Osteoblast (primary cell): ENCODE measurements around the gene CMSS1. TPM values are rescaled to one million over a fixed set of nuclear protein-coding genes. Genes with fewer than 3 reads are reported as not detected.

Source experiments
- DNase-seq: peaks from one replicate; pipeline ENCODE4 v3.0.0; 2011; ENCODE audit warnings: low spot score, mixed read lengths; ENCODE audit not compliant: insufficient read length; ENCODE audit errors: missing footprints
- H2AFZ ChIP-seq: 2 replicates; pipeline ENCODE4 v1.6.0; 2011; ENCODE audit warnings: mild to moderate bottlenecking, low read length
- H3K27ac ChIP-seq: 2 replicates; pipeline ENCODE4 v1.5.1; 2011; ENCODE audit warnings: mild to moderate bottlenecking, low read depth, low read length, moderate library complexity
- H3K27me3 ChIP-seq: 2 replicates; pipeline ENCODE4 v1.6.0; 2012; ENCODE audit warnings: mild to moderate bottlenecking, control low read depth, inconsistent platforms, low read length, moderate library complexity; ENCODE audit not compliant: insufficient read depth
- H3K36me3 ChIP-seq: 2 replicates; pipeline ENCODE4 v1.5.1; 2011; ENCODE audit warnings: mild to moderate bottlenecking, low read length, control low read depth, moderate library complexity; ENCODE audit not compliant: insufficient read depth
- H3K4me1 ChIP-seq: 2 replicates; pipeline ENCODE4 v1.5.1; 2011; ENCODE audit warnings: mild to moderate bottlenecking, low read length, control low read depth, moderate library complexity; ENCODE audit not compliant: insufficient read depth
- H3K4me2 ChIP-seq: 2 replicates; pipeline ENCODE4 v1.6.0; 2011; ENCODE audit warnings: mild to moderate bottlenecking, low read length; ENCODE audit not compliant: insufficient read depth
- H3K4me3 ChIP-seq: fragments of 200-600 bp; sonication (generic); 3 replicates; pipeline ENCODE4 v1.5.1; 2012; ENCODE audit warnings: mild to moderate bottlenecking, low read length, inconsistent platforms; ENCODE audit not compliant: insufficient read depth
- H3K79me2 ChIP-seq: 2 replicates; pipeline ENCODE4 v1.6.0; 2012; ENCODE audit warnings: mild to moderate bottlenecking, low read length, control low read depth, inconsistent platforms; ENCODE audit not compliant: insufficient read depth
- H3K9me3 ChIP-seq: 2 replicates; pipeline ENCODE4 v1.5.1; 2011; ENCODE audit warnings: low read depth, low read length, control low read depth
- H4K20me1 ChIP-seq: 2 replicates; pipeline ENCODE4 v1.6.0; 2012; ENCODE audit warnings: mild to moderate bottlenecking, low read length, control low read depth; ENCODE audit not compliant: insufficient read depth
- CTCF ChIP-seq: IDR thresholded peaks from 2 replicates; pipeline ENCODE4 v1.5.1; 2011; ENCODE audit warnings: mild to moderate bottlenecking, low read depth, low read length, moderate library complexity; ENCODE audit errors: extremely low read depth
- total RNA-seq: library from RNA; depleted of rRNA; stranded (reverse); fragments of >200 nt; gene quantifications from 2 replicates; pipeline ENCODE4 v1.2.3, GENCODE V29; 2012

CMSS1 gene
- total RNA-seq, 1 donor = 15.9 TPM

- Histone ChIP-seq H3K27me3 (no peaks in the 10 kb centered on the region), H4K20me1 (no peaks in the 10 kb centered on the region), H3K79me2 (no peaks in the 10 kb centered on the region), H3K36me3 (no peaks in the 10 kb centered on the region), H3K9me3 (no peaks in the 10 kb centered on the region), H3K4me3 (no peak overlapping the region), H3K4me1 (peaks cover 42% of the 10 kb centered on the region), H2AFZ (no peak overlapping the region), H3K4me2 (no peak overlapping the region), H3K27ac (peak overlapping the region; percentile 71)
- TF ChIP-seq CTCF = no peak
- no peak for DNase-seq
These were observed 204.8 kb downstream of the CMSS1 start for GRCh38 chr3:100022506-100022905.

GRCh38 chr3:100023150-100023549 lies 205.5 kb downstream of the CMSS1 start:
- TF ChIP-seq CTCF = no peak
- H3K9me3 ChIP-seq = no peaks in the 10 kb centered on the region
- DNase-seq = no peak
- peak overlapping the region; percentile 71 for H3K27ac ChIP-seq
- peak overlapping the region; percentile 25 for H3K4me2 ChIP-seq
- peaks cover 42% of the 10 kb centered on the region for H3K4me1 ChIP-seq
- no peak overlapping the region for H3K4me3 ChIP-seq
- H4K20me1 ChIP-seq = no peaks in the 10 kb centered on the region
- no peak overlapping the region for H2AFZ ChIP-seq
- H3K27me3 ChIP-seq = no peaks in the 10 kb centered on the region
- no peaks in the 10 kb centered on the region for H3K79me2 ChIP-seq
- H3K36me3 ChIP-seq = no peaks in the 10 kb centered on the region

- H3K4me1 ChIP-seq = peaks cover 42% of the 10 kb centered on the region
- H2AFZ ChIP-seq = no peak overlapping the region
- DNase-seq = no peak
- peak overlapping the region; percentile 71 for H3K27ac ChIP-seq
- TF ChIP-seq CTCF = no peak
- H4K20me1 ChIP-seq = no peaks in the 10 kb centered on the region
- no peak overlapping the region for H3K4me3 ChIP-seq
- peak overlapping the region; percentile 25 for H3K4me2 ChIP-seq
- no peaks in the 10 kb centered on the region for H3K79me2 ChIP-seq
- no peaks in the 10 kb centered on the region for H3K9me3 ChIP-seq
- H3K36me3 ChIP-seq = no peaks in the 10 kb centered on the region
- H3K27me3 ChIP-seq = no peaks in the 10 kb centered on the region
These were observed 205.9 kb downstream of the CMSS1 start for GRCh38 chr3:100023595-100023994.

GRCh38 chr3:100024520-100025303 lies 207.1 kb downstream of the CMSS1 start:
- Histone ChIP-seq H3K4me1 (peaks cover 39% of the 10 kb centered on the region), H3K4me2 (peak overlapping the region; percentile 54), H3K79me2 (no peaks in the 10 kb centered on the region), H2AFZ (peak overlapping the region; percentile 49), H3K27me3 (no peaks in the 10 kb centered on the region), H3K4me3 (no peak overlapping the region), H3K27ac (peak overlapping the region; percentile 71), H3K9me3 (no peaks in the 10 kb centered on the region), H4K20me1 (no peaks in the 10 kb centered on the region), H3K36me3 (no peaks in the 10 kb centered on the region)
- TF ChIP-seq CTCF = no peak
- DNase-seq = no peak
